MM.1S (cell line): Measurements from ENCODE around the gene PEDS1.
A peak's percentile ranks its signal among the peaks of the same experiment; 100 is the strongest.

Source experiments
- DNase-seq: peaks from one replicate; pipeline ENCODE4 v3.0.0-alpha.2; 2015
- H2AFZ ChIP-seq: fragments of 300-600 bp; sonication (generic); 2 replicates; pipeline ENCODE4 v1.6.0; 2016; ENCODE audit warnings: antibody characterized with exemption, low read length
- H3F3A ChIP-seq: fragments of 300-600 bp; sonication (generic); 2 replicates; pipeline ENCODE4 v1.6.1; 2016; ENCODE audit warnings: mild to moderate bottlenecking, antibody characterized with exemption, low read length, moderate library complexity, mixed read lengths; ENCODE audit not compliant: insufficient read depth
- H3K27ac ChIP-seq: fragments of 300-600 bp; sonication (generic); 2 replicates; pipeline ENCODE4 v1.5.1; 2016; ENCODE audit warnings: mild to moderate bottlenecking, low read length
- H3K27me3 ChIP-seq: fragments of 300-600 bp; sonication (generic); replicated peaks from 2 replicates; pipeline ENCODE4 v1.6.0; 2016; ENCODE audit warnings: low read length; ENCODE audit not compliant: insufficient read depth
- H3K36me3 ChIP-seq: fragments of 300-600 bp; sonication (generic); replicated peaks from 2 replicates; pipeline ENCODE4 v1.6.1; 2016; ENCODE audit warnings: mild to moderate bottlenecking, low read length, mixed read lengths; ENCODE audit not compliant: insufficient read depth
- H3K4me1 ChIP-seq: fragments of 300-600 bp; sonication (generic); 2 replicates; pipeline ENCODE4 v1.6.1; 2016; ENCODE audit warnings: low read length, mixed read lengths
- H3K4me2 ChIP-seq: fragments of 300-600 bp; sonication (generic); 2 replicates; pipeline ENCODE4 v1.6.0; 2016; ENCODE audit warnings: low read depth, low read length
- H3K4me3 ChIP-seq: fragments of 300-600 bp; sonication (generic); 2 replicates; pipeline ENCODE4 v1.5.1; 2016; ENCODE audit warnings: low read length, mixed read lengths
- H3K79me2 ChIP-seq: fragments of 300-600 bp; sonication (generic); 2 replicates; pipeline ENCODE4 v1.6.1; 2016; ENCODE audit warnings: mixed run types, low read length, mixed read lengths
- H3K9ac ChIP-seq: fragments of 300-600 bp; sonication (generic); 2 replicates; pipeline ENCODE4 v1.6.1; 2016; ENCODE audit warnings: low read length, mixed read lengths
- H3K9me2 ChIP-seq: fragments of 300-600 bp; sonication (generic); replicated peaks from 2 replicates; pipeline ENCODE4 v1.6.1; 2016; ENCODE audit warnings: mild to moderate bottlenecking, low read length, mixed read lengths; ENCODE audit not compliant: insufficient read depth
- H3K9me3 ChIP-seq: fragments of 300-600 bp; sonication (generic); replicated peaks from 2 replicates; pipeline ENCODE4 v1.6.1; 2016; ENCODE audit warnings: mild to moderate bottlenecking, low read length, mixed read lengths; ENCODE audit not compliant: insufficient read depth
- H4K20me1 ChIP-seq: fragments of 300-600 bp; sonication (generic); 2 replicates; pipeline ENCODE4 v1.6.1; 2016; ENCODE audit warnings: mild to moderate bottlenecking, low read length, moderate library complexity, mixed read lengths; ENCODE audit not compliant: insufficient read depth
- CTCF ChIP-seq: fragments of 300-600 bp; sonication (generic); IDR thresholded peaks from 2 replicates; pipeline ENCODE4 v1.5.1; 2016; ENCODE audit warnings: antibody characterized with exemption, low read length, mixed read lengths
- EZH2 ChIP-seq: fragments of 300-600 bp; sonication (generic); optimal IDR thresholded peaks from 2 replicates; pipeline ENCODE3; 2017; ENCODE audit warnings: low read depth, mild to moderate bottlenecking, antibody characterized with exemption, low read length, mixed read lengths
- EZH2phosphoT487 ChIP-seq: fragments of 300-600 bp; sonication (generic); IDR thresholded peaks from 2 replicates; pipeline ENCODE4 v1.6.1; 2018; ENCODE audit warnings: antibody characterized with exemption, low read length

Gene PEDS1

GRCh38 chr20:50111829-50112495 lies 41.6 kb downstream of the PEDS1 start:
- no peak overlapping the region for H2AFZ ChIP-seq
- H3K27ac ChIP-seq, result peak overlapping the region; percentile 82; the same call in 1 of the 2 replicates
- H3K4me1 ChIP-seq, result peaks cover 45% of the 10 kb centered on the region
- no peaks in the 10 kb centered on the region for H3K36me3 ChIP-seq
- H3K27me3 ChIP-seq, result no peaks in the 10 kb centered on the region
- peaks cover 27% of the 10 kb centered on the region for H4K20me1 ChIP-seq
- H3K9ac ChIP-seq, result peak overlapping the region; percentile 89
- H3K9me3 ChIP-seq, result no peaks in the 10 kb centered on the region
- DNase-seq, result no peak
- no peaks in the 10 kb centered on the region for H3K9me2 ChIP-seq
- H3F3A ChIP-seq, result peaks cover 37% of the 10 kb centered on the region
- TF ChIP-seq CTCF (no peak), EZH2phosphoT487 (no peak)
- H3K79me2 ChIP-seq, result peaks cover 83% of the 10 kb centered on the region
- H3K4me3 ChIP-seq, result peak overlapping the region; percentile 93
- H3K4me2 ChIP-seq, result peak overlapping the region; percentile 88

- Histone ChIP-seq H3K36me3 (no peaks in the 10 kb centered on the region), H3K27me3 (no peaks in the 10 kb centered on the region), H3K4me1 (peaks cover 43% of the 10 kb centered on the region), H4K20me1 (peaks cover 29% of the 10 kb centered on the region), H3K9ac (peak overlapping the region; percentile 89; the same call in 1 of the 2 replicates), H3K27ac (peak overlapping the region; percentile 73; the same call in 1 of the 2 replicates), H3K79me2 (peaks cover 90% of the 10 kb centered on the region), H3K9me3 (no peaks in the 10 kb centered on the region), H2AFZ (no peak overlapping the region), H3F3A (peaks cover 37% of the 10 kb centered on the region), H3K9me2 (no peaks in the 10 kb centered on the region), H3K4me2 (peak overlapping the region; percentile 88), H3K4me3 (peak overlapping the region; percentile 93)
- no peak for DNase-seq
- TF ChIP-seq EZH2phosphoT487, result no peak
- TF ChIP-seq CTCF, result no peak
- no peak for TF ChIP-seq EZH2
Measured at GRCh38 chr20:50111120-50111828, 42.2 kb downstream of the PEDS1 start.

DNA sequence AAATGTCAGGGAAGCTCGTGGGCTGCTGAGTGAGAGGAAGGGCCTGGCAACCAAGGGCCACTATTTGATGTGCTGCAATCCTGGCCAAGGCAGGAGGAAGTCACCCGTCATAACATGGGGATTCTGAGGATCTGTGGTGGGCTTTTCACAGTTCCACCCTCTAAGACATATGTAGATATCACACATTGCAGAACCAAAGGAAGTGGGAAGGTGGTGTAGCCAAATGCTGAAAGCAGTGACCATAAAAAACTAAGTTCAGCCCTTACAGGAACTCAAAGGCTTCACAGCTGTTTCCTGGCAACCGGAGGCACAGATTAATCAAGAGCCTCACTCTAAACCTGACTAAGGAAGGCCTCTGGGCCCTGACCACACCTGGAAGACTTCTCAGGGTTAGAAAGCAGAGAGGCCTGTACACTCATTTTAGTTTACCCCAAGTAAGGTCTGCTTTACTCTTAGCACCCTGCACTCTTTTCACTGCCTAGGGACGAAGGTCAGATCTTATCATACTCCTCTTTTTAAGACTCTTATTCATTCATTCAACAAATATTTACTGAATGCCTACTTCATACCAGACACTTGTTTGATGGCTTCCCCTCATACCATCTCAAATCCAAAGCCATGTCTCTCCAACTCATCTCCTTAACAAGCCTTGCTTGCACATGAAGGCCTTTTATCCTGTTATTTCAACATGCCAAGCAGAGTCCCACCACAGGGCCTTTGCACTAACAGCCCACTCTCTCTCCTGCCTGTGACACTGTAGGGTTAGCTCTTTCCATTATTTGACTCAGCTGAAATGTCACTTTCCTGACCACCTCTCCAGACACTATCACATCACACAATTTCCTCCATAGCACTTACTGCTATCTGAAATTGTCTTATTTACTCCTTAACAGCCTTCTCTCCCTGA lies 43.1 kb downstream of the PEDS1 start:
- H3K27me3 ChIP-seq, result no peaks in the 10 kb centered on the region
- peak overlapping the region; percentile 89; the same call in 1 of the 2 replicates for H3K9ac ChIP-seq
- peak overlapping the region; percentile 73 for H3K27ac ChIP-seq
- no peak for TF ChIP-seq EZH2phosphoT487
- TF ChIP-seq CTCF, result no peak
- TF ChIP-seq EZH2, result no peak
- H3K36me3 ChIP-seq, result no peaks in the 10 kb centered on the region
- peaks cover 32% of the 10 kb centered on the region for H4K20me1 ChIP-seq
- no peaks in the 10 kb centered on the region for H3K9me3 ChIP-seq
- H3F3A ChIP-seq, result peaks cover 35% of the 10 kb centered on the region
- no peak overlapping the region for H2AFZ ChIP-seq
- H3K4me3 ChIP-seq, result peak overlapping the region; percentile 93
- H3K9me2 ChIP-seq, result no peaks in the 10 kb centered on the region
- H3K79me2 ChIP-seq, result peaks cover 96% of the 10 kb centered on the region
- peaks cover 41% of the 10 kb centered on the region for H3K4me1 ChIP-seq
- DNase-seq, result peak; percentile 80
- peak overlapping the region; percentile 88 for H3K4me2 ChIP-seq
